NT2/D1 (cell line): ENCODE data around the gene TMEM132C.

Experiments
- SUZ12 ChIP-seq: IDR thresholded peaks from 2 replicates; pipeline ENCODE4 v1.6.1; 2011; ENCODE audit not compliant: insufficient read length, insufficient read depth; ENCODE audit errors: extremely low read depth
- YY1 ChIP-seq: IDR thresholded peaks from 2 replicates; pipeline ENCODE4 v1.6.1; 2011; ENCODE audit not compliant: insufficient read length, insufficient read depth
- ZNF274 ChIP-seq: IDR thresholded peaks from 2 replicates; pipeline ENCODE4 v1.6.1; 2011; ENCODE audit warnings: mild to moderate bottlenecking, low read depth, low read length

- TF ChIP-seq YY1 (no peak), ZNF274 (no peak), SUZ12 (no peak)
These were observed 445.7 kb downstream of the TMEM132C start for GRCh38 chr12:128712622-128713021.
